WTC11 (cell line): ENCODE data around the gene RFPL1. TPM values are rescaled to one million over a fixed set of nuclear protein-coding genes. Genes with fewer than 3 reads are reported as not detected.

Experiments used
- ATAC-seq: fragments of 200-7000 bp; cut with Tn5 transposase; 2 replicates; pipeline ENCODE4 v1.10.0; 2021; ENCODE audit warnings: mild to moderate bottlenecking, moderate library complexity
- CTCF ChIA-PET: fragments of 300-600 bp; sonication (Branson Sonifier 250); formaldehyde crosslinking; loops from one replicate; lab custom pipeline; 2021; ENCODE audit warnings: antibody characterized with exemption; lab: Charles Lee
- POLR2A ChIA-PET: fragments of 350-600 bp; sonication (Branson Sonifier 250); formaldehyde crosslinking; loops from one replicate; lab custom pipeline; 2021; ENCODE audit warnings: antibody characterized with exemption; lab: Charles Lee
- DNase-seq: peaks from one replicate; pipeline ENCODE4 v3.0.0; 2021; ENCODE audit warnings: low spot score
- H3K27ac Mint-ChIP-seq: 2 replicates; pipeline ENCODE4 v1.8.0; 2021; ENCODE audit warnings: mixed read lengths
- H3K27me3 Mint-ChIP-seq: 2 replicates; pipeline ENCODE4 v1.8.0; 2021; ENCODE audit warnings: low read depth, mild to moderate bottlenecking, moderate library complexity, mixed read lengths
- H3K36me3 Mint-ChIP-seq: 2 replicates; pipeline ENCODE4 v1.8.0; 2021; ENCODE audit warnings: mixed read lengths
- H3K4me1 Mint-ChIP-seq: 2 replicates; pipeline ENCODE4 v1.8.0; 2022; ENCODE audit warnings: mixed read lengths
- H3K4me3 Mint-ChIP-seq: 2 replicates; pipeline ENCODE4 v1.8.0; 2021; ENCODE audit warnings: mild to moderate bottlenecking, moderate library complexity, mixed read lengths
- H3K9me3 Mint-ChIP-seq: 2 replicates; pipeline ENCODE4 v1.8.0; 2021; ENCODE audit warnings: mixed read lengths
- FOXK1 ChIP-seq: sonication (generic); formaldehyde crosslinking; IDR thresholded peaks from 2 replicates; pipeline ENCODE4 v1.8.0; 2022; ENCODE audit warnings: mild to moderate bottlenecking, moderate library complexity, missing genetic modification reagents
- FOXP1 ChIP-seq: sonication (generic); formaldehyde crosslinking; IDR thresholded peaks from 2 replicates; pipeline ENCODE4 v1.8.0; 2022; ENCODE audit warnings: missing genetic modification reagents, mild to moderate bottlenecking, moderate library complexity, borderline replicate concordance
- GTF2I ChIP-seq: fragments of 250-450 bp; sonication (Bioruptor Pico); conservative IDR thresholded peaks from 2 replicates; pipeline ENCODE4 v1.4.0; 2021; ENCODE audit warnings: mild to moderate bottlenecking
- NFATC4 ChIP-seq: fragments of 250-450 bp; sonication (Bioruptor Pico); IDR thresholded peaks from 2 replicates; pipeline ENCODE4 v1.9.0; 2021; ENCODE audit warnings: mild to moderate bottlenecking
- NFYB ChIP-seq: sonication (generic); formaldehyde crosslinking; conservative IDR thresholded peaks from 2 replicates; pipeline ENCODE4 v1.8.0; 2022; ENCODE audit warnings: low read depth, missing genetic modification reagents
- NR1H2 ChIP-seq: sonication (generic); formaldehyde crosslinking; IDR thresholded peaks from 2 replicates; pipeline ENCODE4 v1.9.0; 2021; ENCODE audit warnings: mild to moderate bottlenecking, moderate library complexity, missing genetic modification reagents
- OVOL2 ChIP-seq: fragments of 250-450 bp; sonication (Bioruptor Pico); IDR thresholded peaks from 2 replicates; pipeline ENCODE4 v1.9.0; 2021; ENCODE audit warnings: mild to moderate bottlenecking, borderline replicate concordance
- TCF7 ChIP-seq: sonication (generic); formaldehyde crosslinking; IDR thresholded peaks from 2 replicates; pipeline ENCODE4 v1.8.0; 2022; ENCODE audit warnings: mild to moderate bottlenecking, low read depth, missing genetic modification reagents, moderate library complexity
- total RNA-seq: library from RNA; stranded (reverse); gene quantifications from 3 replicates; pipeline ENCODE4 v1.2.3, GENCODE V29; 2021
- TF ChIP-seq, protein P1 (sequence below): sonication (generic); formaldehyde crosslinking; IDR thresholded peaks from 2 replicates; pipeline ENCODE4 v1.8.0; 2022; ENCODE audit warnings: missing genetic modification reagents
- TF ChIP-seq, protein P2 (sequence below): sonication (generic); formaldehyde crosslinking; IDR thresholded peaks from 2 replicates; pipeline ENCODE4 v1.8.1; 2023; ENCODE audit warnings: mild to moderate bottlenecking, missing genetic modification reagents, moderate library complexity
- TF ChIP-seq, protein P3 (sequence below): sonication (generic); formaldehyde crosslinking; IDR thresholded peaks from 2 replicates; pipeline ENCODE4 v1.8.1; 2022; ENCODE audit warnings: missing genetic modification reagents, borderline replicate concordance
- TF ChIP-seq, protein P4 (sequence below): sonication (generic); formaldehyde crosslinking; IDR thresholded peaks from 2 replicates; pipeline ENCODE4 v1.8.0; 2023; ENCODE audit warnings: missing genetic modification reagents
- TF ChIP-seq, protein P5 (sequence below): sonication (generic); formaldehyde crosslinking; IDR thresholded peaks from 2 replicates; pipeline ENCODE4 v1.8.0; 2022; ENCODE audit warnings: mild to moderate bottlenecking, missing genetic modification reagents
- TF ChIP-seq, protein P6 (sequence below): fragments of 200-600 bp; IDR thresholded peaks from 2 replicates; pipeline ENCODE4 v1.8.0; 2022; ENCODE audit warnings: antibody characterized with exemption
- TF ChIP-seq, protein P7 (sequence below): fragments of 250-450 bp; sonication (Bioruptor Pico); conservative IDR thresholded peaks from 2 replicates; pipeline ENCODE4 v1.9.0; 2021; ENCODE audit warnings: mild to moderate bottlenecking

RFPL1 gene
- total RNA-seq, 1 experiment from 2014 or later = not detected

DNA sequence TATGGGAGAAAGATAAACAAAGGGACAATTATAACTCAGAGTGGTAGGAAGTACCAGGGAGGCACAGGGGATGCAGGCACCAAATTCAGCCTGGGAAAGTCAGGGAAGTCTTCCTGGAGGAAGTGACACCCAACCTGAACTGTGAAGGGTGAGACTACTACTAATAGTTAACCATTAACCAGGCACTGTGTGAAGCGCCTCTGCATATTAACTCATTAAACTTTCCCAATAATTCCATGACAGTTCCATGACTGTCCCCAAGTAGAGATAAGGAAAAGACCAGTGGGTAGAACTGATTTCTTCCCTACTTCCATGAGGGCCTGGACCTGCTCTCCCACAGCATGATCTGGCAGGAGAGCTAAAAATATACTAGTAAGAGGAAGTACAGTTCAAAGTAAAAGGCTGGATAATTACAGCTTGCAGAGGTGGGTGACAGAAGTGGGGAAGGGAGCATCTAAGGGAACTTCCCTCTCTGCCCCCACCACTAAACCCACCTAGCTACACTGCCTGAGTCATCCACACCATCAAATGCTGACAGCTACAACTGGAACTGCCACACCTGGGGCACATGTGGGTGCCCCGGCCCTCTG, 45.3 kb upstream of the RFPL1 start:
- Mint-ChIP-seq H3K27ac (no peak overlapping the region), H3K4me1 (no peaks in the 10 kb centered on the region), H3K9me3 (no peaks in the 10 kb centered on the region), H3K4me3 (no peak overlapping the region), H3K27me3 (no peaks in the 10 kb centered on the region), H3K36me3 (no peaks in the 10 kb centered on the region)
- DNase-seq (no peak), ATAC-seq (no peak)
- ChIA-PET POLR2A (no interaction called here), CTCF (interaction anchor here (0.6 to 1.6 kb wide), 2 partner anchors 131 to 634 kb away, joined by 3 to 7 read pairs; no protein-coding TSS in a partner anchor)
- TF ChIP-seq, protein P1, sequence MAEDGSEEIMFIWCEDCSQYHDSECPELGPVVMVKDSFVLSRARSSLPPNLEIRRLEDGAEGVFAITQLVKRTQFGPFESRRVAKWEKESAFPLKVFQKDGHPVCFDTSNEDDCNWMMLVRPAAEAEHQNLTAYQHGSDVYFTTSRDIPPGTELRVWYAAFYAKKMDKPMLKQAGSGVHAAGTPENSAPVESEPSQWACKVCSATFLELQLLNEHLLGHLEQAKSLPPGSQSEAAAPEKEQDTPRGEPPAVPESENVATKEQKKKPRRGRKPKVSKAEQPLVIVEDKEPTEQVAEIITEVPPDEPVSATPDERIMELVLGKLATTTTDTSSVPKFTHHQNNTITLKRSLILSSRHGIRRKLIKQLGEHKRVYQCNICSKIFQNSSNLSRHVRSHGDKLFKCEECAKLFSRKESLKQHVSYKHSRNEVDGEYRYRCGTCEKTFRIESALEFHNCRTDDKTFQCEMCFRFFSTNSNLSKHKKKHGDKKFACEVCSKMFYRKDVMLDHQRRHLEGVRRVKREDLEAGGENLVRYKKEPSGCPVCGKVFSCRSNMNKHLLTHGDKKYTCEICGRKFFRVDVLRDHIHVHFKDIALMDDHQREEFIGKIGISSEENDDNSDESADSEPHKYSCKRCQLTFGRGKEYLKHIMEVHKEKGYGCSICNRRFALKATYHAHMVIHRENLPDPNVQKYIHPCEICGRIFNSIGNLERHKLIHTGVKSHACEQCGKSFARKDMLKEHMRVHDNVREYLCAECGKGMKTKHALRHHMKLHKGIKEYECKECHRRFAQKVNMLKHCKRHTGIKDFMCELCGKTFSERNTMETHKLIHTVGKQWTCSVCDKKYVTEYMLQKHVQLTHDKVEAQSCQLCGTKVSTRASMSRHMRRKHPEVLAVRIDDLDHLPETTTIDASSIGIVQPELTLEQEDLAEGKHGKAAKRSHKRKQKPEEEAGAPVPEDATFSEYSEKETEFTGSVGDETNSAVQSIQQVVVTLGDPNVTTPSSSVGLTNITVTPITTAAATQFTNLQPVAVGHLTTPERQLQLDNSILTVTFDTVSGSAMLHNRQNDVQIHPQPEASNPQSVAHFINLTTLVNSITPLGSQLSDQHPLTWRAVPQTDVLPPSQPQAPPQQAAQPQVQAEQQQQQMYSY (CRISPR knock-in tag) = no peak
- TF ChIP-seq TCF7 (CRISPR knock-in tag) = no peak
- TF ChIP-seq, protein P2, sequence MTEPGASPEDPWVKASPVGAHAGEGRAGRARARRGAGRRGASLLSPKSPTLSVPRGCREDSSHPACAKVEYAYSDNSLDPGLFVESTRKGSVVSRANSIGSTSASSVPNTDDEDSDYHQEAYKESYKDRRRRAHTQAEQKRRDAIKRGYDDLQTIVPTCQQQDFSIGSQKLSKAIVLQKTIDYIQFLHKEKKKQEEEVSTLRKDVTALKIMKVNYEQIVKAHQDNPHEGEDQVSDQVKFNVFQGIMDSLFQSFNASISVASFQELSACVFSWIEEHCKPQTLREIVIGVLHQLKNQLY (CRISPR knock-in tag) = no peak
- TF ChIP-seq, protein P3, sequence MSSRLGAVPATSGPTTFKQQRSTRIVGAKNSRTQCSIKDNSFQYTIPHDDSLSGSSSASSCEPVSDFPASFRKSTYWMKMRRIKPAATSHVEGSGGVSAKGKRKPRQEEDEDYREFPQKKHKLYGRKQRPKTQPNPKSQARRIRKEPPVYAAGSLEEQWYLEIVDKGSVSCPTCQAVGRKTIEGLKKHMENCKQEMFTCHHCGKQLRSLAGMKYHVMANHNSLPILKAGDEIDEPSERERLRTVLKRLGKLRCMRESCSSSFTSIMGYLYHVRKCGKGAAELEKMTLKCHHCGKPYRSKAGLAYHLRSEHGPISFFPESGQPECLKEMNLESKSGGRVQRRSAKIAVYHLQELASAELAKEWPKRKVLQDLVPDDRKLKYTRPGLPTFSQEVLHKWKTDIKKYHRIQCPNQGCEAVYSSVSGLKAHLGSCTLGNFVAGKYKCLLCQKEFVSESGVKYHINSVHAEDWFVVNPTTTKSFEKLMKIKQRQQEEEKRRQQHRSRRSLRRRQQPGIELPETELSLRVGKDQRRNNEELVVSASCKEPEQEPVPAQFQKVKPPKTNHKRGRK (CRISPR knock-in tag) = no peak
- TF ChIP-seq GTF2I = no peak
- TF ChIP-seq, protein P4, sequence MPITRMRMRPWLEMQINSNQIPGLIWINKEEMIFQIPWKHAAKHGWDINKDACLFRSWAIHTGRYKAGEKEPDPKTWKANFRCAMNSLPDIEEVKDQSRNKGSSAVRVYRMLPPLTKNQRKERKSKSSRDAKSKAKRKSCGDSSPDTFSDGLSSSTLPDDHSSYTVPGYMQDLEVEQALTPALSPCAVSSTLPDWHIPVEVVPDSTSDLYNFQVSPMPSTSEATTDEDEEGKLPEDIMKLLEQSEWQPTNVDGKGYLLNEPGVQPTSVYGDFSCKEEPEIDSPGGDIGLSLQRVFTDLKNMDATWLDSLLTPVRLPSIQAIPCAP (CRISPR knock-in tag) = no peak
- TF ChIP-seq, protein P5, sequence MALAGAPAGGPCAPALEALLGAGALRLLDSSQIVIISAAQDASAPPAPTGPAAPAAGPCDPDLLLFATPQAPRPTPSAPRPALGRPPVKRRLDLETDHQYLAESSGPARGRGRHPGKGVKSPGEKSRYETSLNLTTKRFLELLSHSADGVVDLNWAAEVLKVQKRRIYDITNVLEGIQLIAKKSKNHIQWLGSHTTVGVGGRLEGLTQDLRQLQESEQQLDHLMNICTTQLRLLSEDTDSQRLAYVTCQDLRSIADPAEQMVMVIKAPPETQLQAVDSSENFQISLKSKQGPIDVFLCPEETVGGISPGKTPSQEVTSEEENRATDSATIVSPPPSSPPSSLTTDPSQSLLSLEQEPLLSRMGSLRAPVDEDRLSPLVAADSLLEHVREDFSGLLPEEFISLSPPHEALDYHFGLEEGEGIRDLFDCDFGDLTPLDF (CRISPR knock-in tag) = no peak
- TF ChIP-seq NR1H2 = no peak
- TF ChIP-seq, protein P6, sequence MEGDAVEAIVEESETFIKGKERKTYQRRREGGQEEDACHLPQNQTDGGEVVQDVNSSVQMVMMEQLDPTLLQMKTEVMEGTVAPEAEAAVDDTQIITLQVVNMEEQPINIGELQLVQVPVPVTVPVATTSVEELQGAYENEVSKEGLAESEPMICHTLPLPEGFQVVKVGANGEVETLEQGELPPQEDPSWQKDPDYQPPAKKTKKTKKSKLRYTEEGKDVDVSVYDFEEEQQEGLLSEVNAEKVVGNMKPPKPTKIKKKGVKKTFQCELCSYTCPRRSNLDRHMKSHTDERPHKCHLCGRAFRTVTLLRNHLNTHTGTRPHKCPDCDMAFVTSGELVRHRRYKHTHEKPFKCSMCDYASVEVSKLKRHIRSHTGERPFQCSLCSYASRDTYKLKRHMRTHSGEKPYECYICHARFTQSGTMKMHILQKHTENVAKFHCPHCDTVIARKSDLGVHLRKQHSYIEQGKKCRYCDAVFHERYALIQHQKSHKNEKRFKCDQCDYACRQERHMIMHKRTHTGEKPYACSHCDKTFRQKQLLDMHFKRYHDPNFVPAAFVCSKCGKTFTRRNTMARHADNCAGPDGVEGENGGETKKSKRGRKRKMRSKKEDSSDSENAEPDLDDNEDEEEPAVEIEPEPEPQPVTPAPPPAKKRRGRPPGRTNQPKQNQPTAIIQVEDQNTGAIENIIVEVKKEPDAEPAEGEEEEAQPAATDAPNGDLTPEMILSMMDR = no peak
- no peak for TF ChIP-seq NFYB (CRISPR knock-in tag)
- TF ChIP-seq, protein P7, sequence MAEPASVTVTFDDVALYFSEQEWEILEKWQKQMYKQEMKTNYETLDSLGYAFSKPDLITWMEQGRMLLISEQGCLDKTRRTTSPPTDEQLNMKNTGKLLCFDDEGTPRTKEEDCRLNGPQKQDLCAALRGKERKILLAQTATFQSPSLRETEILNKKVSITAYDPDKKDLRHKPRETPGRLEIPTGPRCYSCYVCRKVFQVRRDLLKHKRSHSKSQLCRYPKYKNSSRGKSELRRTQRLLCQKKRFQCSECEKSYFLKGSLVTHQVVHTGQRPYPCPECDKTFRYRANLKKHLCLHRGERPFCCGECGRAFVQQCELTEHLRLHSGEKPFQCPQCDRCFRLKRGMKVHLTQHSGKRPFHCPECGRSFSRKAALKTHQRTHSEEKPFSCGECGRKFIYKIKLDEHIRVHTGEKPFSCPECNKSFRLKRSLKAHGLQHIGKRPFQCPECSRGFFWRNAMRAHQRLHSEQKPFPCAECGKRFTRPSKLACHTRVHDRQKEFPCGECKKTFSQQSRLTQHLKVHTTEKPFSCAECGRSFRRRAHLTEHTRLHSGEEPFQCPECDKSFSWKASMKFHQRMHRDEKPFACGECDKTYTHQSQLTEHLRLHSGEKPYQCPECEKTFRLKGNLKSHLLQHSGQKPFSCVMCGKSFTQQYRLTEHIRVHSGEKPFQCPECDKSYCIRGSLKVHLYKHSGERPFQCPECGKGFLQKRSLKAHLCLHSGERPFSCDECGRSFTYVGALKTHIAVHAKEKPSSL = no peak
- no peak for TF ChIP-seq OVOL2 (CRISPR knock-in tag)
- TF ChIP-seq NFATC4 = no peak
- TF ChIP-seq FOXK1 (CRISPR knock-in tag) = no peak
- no peak for TF ChIP-seq FOXP1
- TF ChIP-seq, all 79 proteins: peak for 0
